Mucosa of stomach (tissue), 1 donor: ENCODE data around the gene CDH26.

Experiments used
- H3K27me3 ChIP-seq: one replicate; pipeline ENCODE4 v1.7.0; 2013; ENCODE audit warnings: mild to moderate bottlenecking, low read length; ENCODE audit not compliant: control insufficient read depth, insufficient read depth
- H3K36me3 ChIP-seq: one replicate; pipeline ENCODE4 v1.7.0; 2013; ENCODE audit warnings: low read length; ENCODE audit not compliant: control insufficient read depth, insufficient read depth
- H3K4me1 ChIP-seq: one replicate; pipeline ENCODE4 v1.7.0; 2013; ENCODE audit warnings: mild to moderate bottlenecking, low read length; ENCODE audit not compliant: control insufficient read depth, insufficient read depth
- H3K4me3 ChIP-seq: one replicate; pipeline ENCODE4 v1.7.0; 2013; ENCODE audit warnings: low read length
- H3K9ac ChIP-seq: one replicate; pipeline ENCODE4 v1.7.0; 2013; ENCODE audit warnings: mild to moderate bottlenecking, low read length, moderate library complexity
- H3K9me3 ChIP-seq: one replicate; pipeline ENCODE4 v1.7.0; 2013; ENCODE audit warnings: mild to moderate bottlenecking, low read length, moderate library complexity; ENCODE audit not compliant: control insufficient read depth
- donor health status: Pancreatic carcinoma.

CDH26 gene

DNA sequence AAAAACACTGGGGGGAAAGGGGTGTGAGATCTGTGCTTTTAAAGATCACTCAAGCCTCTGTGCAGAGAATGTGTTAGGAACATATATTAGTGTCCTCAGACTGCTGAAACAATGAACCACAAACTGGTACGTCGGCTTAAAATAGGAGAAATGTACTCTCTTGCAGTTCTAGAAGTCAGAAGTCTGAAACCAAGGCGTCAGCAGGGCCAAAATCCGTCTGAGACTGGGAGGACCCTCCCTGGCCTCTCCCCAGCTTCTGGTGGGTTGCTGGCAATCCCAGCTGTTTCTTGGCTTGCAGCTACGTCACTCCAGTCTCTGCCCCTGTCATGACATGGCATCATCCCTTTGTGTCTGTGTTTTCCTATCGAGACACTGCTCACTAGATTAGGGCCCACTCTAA is 3.9 kb downstream of the CDH26 start:
- no peak overlapping the region for H3K9ac ChIP-seq
- H3K4me3 ChIP-seq = no peak overlapping the region
- no peaks in the 10 kb centered on the region for H3K36me3 ChIP-seq
- no peaks in the 10 kb centered on the region for H3K27me3 ChIP-seq
- no peaks in the 10 kb centered on the region for H3K9me3 ChIP-seq
- no peaks in the 10 kb centered on the region for H3K4me1 ChIP-seq

- H3K36me3 ChIP-seq = no peaks in the 10 kb centered on the region
- no peaks in the 10 kb centered on the region for H3K9me3 ChIP-seq
- no peaks in the 10 kb centered on the region for H3K4me1 ChIP-seq
- no peak overlapping the region for H3K9ac ChIP-seq
- no peaks in the 10 kb centered on the region for H3K27me3 ChIP-seq
- H3K4me3 ChIP-seq = no peak overlapping the region
Measured at GRCh38 chr20:59966428-59966827, 8.2 kb downstream of the CDH26 start.

DNA sequence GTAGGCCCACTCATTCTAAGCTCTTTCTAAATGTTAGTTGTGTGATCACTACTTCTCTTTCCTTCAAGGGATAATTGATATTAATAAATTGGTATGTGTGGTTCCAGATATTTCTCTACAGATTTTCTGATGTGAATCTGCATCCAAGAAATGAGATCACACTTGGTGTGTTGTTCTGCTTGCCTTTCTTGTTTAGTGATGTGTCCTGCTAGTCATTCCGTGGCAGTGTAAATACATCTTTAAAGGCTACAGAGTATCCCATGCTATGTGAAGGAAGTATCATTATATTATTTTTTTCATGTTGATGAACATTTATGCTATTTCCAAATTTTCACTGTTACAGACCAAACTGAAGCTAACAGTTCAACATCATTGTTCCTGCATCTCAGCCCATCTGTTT is 13.2 kb downstream of the CDH26 start:
- no peak overlapping the region for H3K9ac ChIP-seq

GRCh38 chr20:59972037-59972801 is 14.0 kb downstream of the CDH26 start:
- H3K9me3 ChIP-seq = no peaks in the 10 kb centered on the region
- no peaks in the 10 kb centered on the region for H3K36me3 ChIP-seq
- no peak overlapping the region for H3K9ac ChIP-seq
- no peaks in the 10 kb centered on the region for H3K4me1 ChIP-seq
- no peak overlapping the region for H3K4me3 ChIP-seq
- H3K27me3 ChIP-seq = no peaks in the 10 kb centered on the region

More for the DNA sequence above, 13.2 kb downstream of the CDH26 start:
- no peaks in the 10 kb centered on the region for H3K36me3 ChIP-seq
- no peak overlapping the region for H3K4me3 ChIP-seq
- no peaks in the 10 kb centered on the region for H3K27me3 ChIP-seq
- no peaks in the 10 kb centered on the region for H3K9me3 ChIP-seq
- H3K4me1 ChIP-seq = no peaks in the 10 kb centered on the region

GRCh38 chr20:59976156-59976782 is 18.0 kb downstream of the CDH26 start:
- H3K9ac ChIP-seq = no peak overlapping the region
- no peaks in the 10 kb centered on the region for H3K36me3 ChIP-seq
- no peaks in the 10 kb centered on the region for H3K9me3 ChIP-seq
- H3K4me3 ChIP-seq = no peak overlapping the region
- no peaks in the 10 kb centered on the region for H3K27me3 ChIP-seq
- H3K4me1 ChIP-seq = no peaks in the 10 kb centered on the region

DNA sequence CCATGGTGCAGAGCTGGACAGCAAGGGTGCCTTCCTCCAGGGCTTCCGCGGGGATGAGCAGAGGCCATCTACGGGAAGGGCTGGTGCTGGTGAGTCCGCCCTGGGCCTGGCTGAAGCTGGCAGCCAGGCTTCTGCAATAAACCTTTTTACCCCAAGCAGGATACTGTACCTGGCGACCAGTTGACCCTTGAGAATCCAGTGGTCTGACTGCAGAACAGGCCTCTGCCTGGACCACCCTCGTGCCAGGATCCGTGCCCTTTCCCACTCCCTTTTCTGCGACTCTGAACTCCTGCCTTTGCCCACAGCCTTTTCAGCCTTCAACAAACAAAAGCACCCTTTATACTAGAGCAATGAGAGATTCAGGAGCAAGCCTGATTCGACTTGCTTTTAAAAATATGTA is 18.9 kb downstream of the CDH26 start:
- H3K4me3 ChIP-seq = no peak overlapping the region

DNA sequence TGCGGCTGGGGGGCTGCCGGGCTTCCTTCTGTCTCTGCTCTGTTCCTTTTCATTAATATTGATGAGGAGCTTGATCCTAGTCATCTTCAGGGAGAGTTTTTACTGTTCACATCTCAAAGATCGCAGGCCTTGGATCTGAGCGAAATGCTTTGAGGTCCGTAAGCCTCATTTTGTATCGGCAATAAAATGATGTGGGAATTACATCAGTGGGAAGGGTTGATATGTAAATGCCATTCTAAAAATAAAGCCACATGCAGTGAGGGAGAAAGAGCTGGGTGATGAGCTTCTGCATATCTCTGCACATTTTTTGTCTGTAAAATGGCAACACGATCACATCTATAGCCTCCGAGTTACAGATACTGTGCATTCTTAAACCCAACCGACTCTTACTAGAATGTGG is 24.9 kb downstream of the CDH26 start:
- H3K27me3 ChIP-seq = no peaks in the 10 kb centered on the region
- H3K9ac ChIP-seq = no peak overlapping the region
- H3K4me1 ChIP-seq = peaks cover 2% of the 10 kb centered on the region

More for the DNA sequence above, 18.9 kb downstream of the CDH26 start:
- no peaks in the 10 kb centered on the region for H3K4me1 ChIP-seq
- no peak overlapping the region for H3K9ac ChIP-seq
- no peaks in the 10 kb centered on the region for H3K9me3 ChIP-seq
- no peaks in the 10 kb centered on the region for H3K27me3 ChIP-seq
- no peaks in the 10 kb centered on the region for H3K36me3 ChIP-seq

DNA sequence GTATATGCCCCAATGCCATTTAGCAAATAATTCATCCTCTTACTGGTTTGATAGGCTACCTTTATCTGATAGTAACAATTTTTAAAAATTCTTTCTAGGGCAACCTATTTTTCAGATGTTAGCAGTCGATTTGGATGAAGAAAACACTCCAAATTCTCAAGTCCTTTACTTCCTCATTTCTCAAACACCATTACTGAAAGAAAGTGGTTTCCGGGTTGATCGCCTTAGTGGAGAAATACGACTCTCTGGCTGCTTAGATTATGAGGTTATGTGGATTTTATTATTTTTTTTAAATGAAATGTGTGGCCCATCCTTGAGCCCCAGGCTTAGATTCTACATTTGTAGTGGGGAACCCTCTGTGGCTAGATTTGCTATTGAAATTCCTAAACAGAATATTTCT is 26.3 kb downstream of the CDH26 start:
- H3K9me3 ChIP-seq = no peaks in the 10 kb centered on the region
- peaks cover 9% of the 10 kb centered on the region for H3K4me1 ChIP-seq
- no peaks in the 10 kb centered on the region for H3K27me3 ChIP-seq
- H3K4me3 ChIP-seq = no peak overlapping the region
- no peaks in the 10 kb centered on the region for H3K36me3 ChIP-seq
- H3K9ac ChIP-seq = no peak overlapping the region

More for the DNA sequence above, 24.9 kb downstream of the CDH26 start:
- Histone ChIP-seq H3K36me3 (no peaks in the 10 kb centered on the region), H3K4me3 (no peak overlapping the region), H3K9me3 (no peaks in the 10 kb centered on the region)

- Histone ChIP-seq H3K36me3 (no peaks in the 10 kb centered on the region), H3K9me3 (no peaks in the 10 kb centered on the region), H3K27me3 (no peaks in the 10 kb centered on the region), H3K4me1 (peaks cover 9% of the 10 kb centered on the region), H3K4me3 (no peak overlapping the region), H3K9ac (no peak overlapping the region)
Measured at GRCh38 chr20:59985164-59985563, 26.9 kb downstream of the CDH26 start.

DNA sequence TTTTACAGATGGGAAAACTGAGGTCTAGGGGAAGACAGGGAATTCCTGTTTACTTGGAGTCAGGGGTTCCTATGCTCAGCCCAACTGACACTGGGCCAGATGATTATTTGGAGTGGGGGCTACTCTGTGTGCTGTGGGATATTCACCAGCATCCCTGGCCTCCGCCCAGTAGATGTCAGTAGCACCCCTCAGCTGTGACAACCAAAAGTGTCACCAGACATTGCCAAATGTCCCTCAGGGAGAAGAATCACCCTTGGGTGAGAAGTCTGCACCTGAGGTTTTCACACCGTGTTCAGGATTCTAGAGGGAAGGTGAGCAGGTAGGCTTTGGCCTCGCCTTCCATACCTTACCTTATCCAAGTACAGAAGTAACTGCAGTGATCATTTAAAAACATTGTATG is 27.6 kb downstream of the CDH26 start:
- Histone ChIP-seq H3K27me3 (no peaks in the 10 kb centered on the region), H3K4me3 (no peak overlapping the region), H3K9me3 (no peaks in the 10 kb centered on the region), H3K36me3 (no peaks in the 10 kb centered on the region), H3K9ac (no peak overlapping the region), H3K4me1 (peaks cover 9% of the 10 kb centered on the region)

DNA sequence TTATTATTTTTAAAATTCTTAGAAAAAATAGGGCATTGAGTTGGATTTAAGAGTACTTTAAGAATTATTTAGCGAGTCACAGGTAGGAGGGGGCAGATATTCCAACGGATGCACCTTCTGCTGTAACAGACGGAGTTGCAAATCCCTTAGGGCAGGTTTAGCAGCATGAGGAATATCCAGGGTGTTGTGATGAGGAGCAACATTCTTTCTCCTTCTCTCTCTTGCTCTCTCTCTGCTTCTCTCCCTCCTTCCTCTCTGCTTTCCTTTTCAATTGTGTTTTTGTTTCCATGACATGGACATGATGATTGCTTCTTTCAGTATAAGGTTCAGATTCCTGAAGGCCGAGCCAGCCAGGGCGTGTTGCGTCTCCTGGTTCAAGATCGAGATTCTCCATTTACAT is 28.9 kb downstream of the CDH26 start:
- Histone ChIP-seq H3K36me3 (no peaks in the 10 kb centered on the region), H3K9ac (no peak overlapping the region), H3K4me3 (no peak overlapping the region), H3K27me3 (no peaks in the 10 kb centered on the region), H3K9me3 (no peaks in the 10 kb centered on the region), H3K4me1 (peaks cover 9% of the 10 kb centered on the region)

GRCh38 chr20:59988141-59988540 is 29.9 kb downstream of the CDH26 start:
- Histone ChIP-seq H3K4me1 (peaks cover 9% of the 10 kb centered on the region), H3K36me3 (no peaks in the 10 kb centered on the region), H3K27me3 (no peaks in the 10 kb centered on the region), H3K4me3 (no peak overlapping the region), H3K9me3 (no peaks in the 10 kb centered on the region), H3K9ac (no peak overlapping the region)
